Stomach (tissue), 9 donors: Measurements from ENCODE around the gene SULT2B1. TPM values are rescaled to one million over a fixed set of nuclear protein-coding genes. Genes with fewer than 3 reads are reported as not detected.
"Not testable (repeated sequence)": the region's sequence is repeated elsewhere in the genome, so short reads cannot be mapped to it uniquely, and the experiment has no call there.

Experiments used
- DNase-seq, 2 donors: peaks; one replicate each; pipeline versions ENCODE4 v3.0.0 to v3.0.0-alpha.2; 2013 to 2019
- H3K27ac ChIP-seq, 5 donors: fragments of 200-600 bp in 4 of 5; sonication (generic) in 4 of 5; one replicate each; pipeline ENCODE4 v1.5.1; 2013 to 2019; ENCODE audit warnings: mild to moderate bottlenecking in 1 of 5, moderate library complexity in 1 of 5
- H3K27me3 ChIP-seq, 3 donors: fragments of 200-600 bp; sonication (generic); one replicate each; pipeline ENCODE4 v1.5.1; 2017 to 2019; ENCODE audit warnings: mixed run types in 1 of 3
- H3K36me3 ChIP-seq, 4 donors: fragments of 200-600 bp; sonication (generic); 1 replicate in 3 of 4; 2 replicates in 1 of 4; pipeline ENCODE4 v1.5.1; 2016 to 2019
- H3K4me1 ChIP-seq, 4 donors: fragments of 200-600 bp; sonication (generic); one replicate each; pipeline ENCODE4 v1.5.1; 2016 to 2019
- H3K4me3 ChIP-seq, 4 donors: fragments of 200-600 bp; sonication (generic) in 3 of 4; one replicate each; pipeline ENCODE4 v1.5.1; 2016 to 2019; ENCODE audit warnings: mild to moderate bottlenecking in 1 of 4
- H3K9me3 ChIP-seq, 4 donors: fragments of 200-600 bp; sonication (generic); one replicate each; pipeline ENCODE4 v1.5.1; 2016 to 2019
- EP300 ChIP-seq: sonication (generic); formaldehyde crosslinking; IDR thresholded peaks from one replicate; pipeline ENCODE4 v1.6.1; 2017; ENCODE audit warnings: antibody characterized with exemption
- POLR2A ChIP-seq, 4 donors: fragments of 450-650 bp; IDR thresholded peaks; one replicate each; pipeline ENCODE4 v1.6.1; 2016; ENCODE audit warnings: antibody characterized with exemption in 4 of 4, control low read depth in 2 of 4, mild to moderate bottlenecking in 1 of 4, moderate library complexity in 1 of 4
- POLR2AphosphoS5 ChIP-seq, 3 donors: sonication (generic); formaldehyde crosslinking; IDR thresholded peaks; one replicate each; pipeline ENCODE4 v1.6.1; 2016; ENCODE audit warnings: antibody characterized with exemption in 3 of 3
- WGBS, 5 donors: extraction: QIAGEN DNeasy Blood & Tissue Kit in 3 of 5; methylation state at CpG; one replicate each; pipeline versions ENCODE4 v1.1.5 to v1.1.7; 2013 to 2018; 5-methylcytosine and 5-hydroxymethylcytosine counted together
- intact Hi-C: fragments of 100-400 bp; cut with DNase I; formaldehyde crosslinking; loops from one replicate; pipeline ENCODE4 v1.15.1; 2023; ENCODE audit warnings: low total_unique reads
- polyA plus RNA-seq, 3 donors: library from polyadenylated mRNA; stranded (reverse); fragments of 200-250 nt; gene quantifications; one replicate each; pipeline ENCODE4 v1.2.3, GENCODE V29; 2013
- total RNA-seq, 5 donors: library from RNA; depleted of rRNA; stranded (reverse); fragments of >200 nt; gene quantifications; one replicate each; pipeline versions ENCODE4 v1.1.0 to v1.2.3, GENCODE V29; 2014 to 2016
- TF ChIP-seq, protein P1 (sequence below), 7 experiments: fragments of 450-650 bp in 4 of 7; fragments of 200-600 bp in 3 of 7; sonication (generic) in 3 of 7; IDR thresholded peaks; one replicate each; pipeline ENCODE4 v1.5.1; 2016 to 2019; ENCODE audit warnings: antibody characterized with exemption in 7 of 7, control low read depth in 2 of 7, mild to moderate bottlenecking in 1 of 7
- donor health status: healthy with polysubstance abuse.
- donor health status: Bipolar disorder and iron deficiency.
- donor health status: healthy.

The SULT2B1 gene
- total and polyA plus RNA-seq, 8 donors = 2.0 to 46.8 (median 3.1) TPM; not detected in 3

DNA sequence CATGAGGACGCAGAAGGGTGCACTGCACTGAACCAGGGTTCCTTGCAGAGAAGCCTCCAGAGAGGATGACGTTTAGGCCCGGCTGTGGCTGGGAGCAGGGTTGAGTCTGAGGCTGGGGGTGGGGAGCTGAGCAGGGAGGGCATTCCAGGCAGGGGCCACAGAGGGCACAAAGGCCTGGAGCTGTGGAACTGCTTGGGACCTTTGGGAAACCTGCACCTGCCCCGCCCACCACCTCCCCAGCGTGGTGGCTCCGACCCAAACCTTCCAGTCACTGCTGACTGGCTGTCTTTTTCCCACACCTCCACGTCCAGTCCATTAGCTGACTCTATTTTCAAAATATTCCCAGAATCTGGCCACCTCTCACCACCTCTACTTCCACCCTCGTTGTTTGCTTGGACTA lies 35.4 kb upstream of the SULT2B1 start:
- TF ChIP-seq EP300 = no peak
- no peak for TF ChIP-seq POLR2A (IDR thresholded peaks at IDR 0.05)
- TF ChIP-seq POLR2AphosphoS5 (IDR thresholded peaks at IDR 0.05) = no peak
- TF ChIP-seq, protein P1, sequence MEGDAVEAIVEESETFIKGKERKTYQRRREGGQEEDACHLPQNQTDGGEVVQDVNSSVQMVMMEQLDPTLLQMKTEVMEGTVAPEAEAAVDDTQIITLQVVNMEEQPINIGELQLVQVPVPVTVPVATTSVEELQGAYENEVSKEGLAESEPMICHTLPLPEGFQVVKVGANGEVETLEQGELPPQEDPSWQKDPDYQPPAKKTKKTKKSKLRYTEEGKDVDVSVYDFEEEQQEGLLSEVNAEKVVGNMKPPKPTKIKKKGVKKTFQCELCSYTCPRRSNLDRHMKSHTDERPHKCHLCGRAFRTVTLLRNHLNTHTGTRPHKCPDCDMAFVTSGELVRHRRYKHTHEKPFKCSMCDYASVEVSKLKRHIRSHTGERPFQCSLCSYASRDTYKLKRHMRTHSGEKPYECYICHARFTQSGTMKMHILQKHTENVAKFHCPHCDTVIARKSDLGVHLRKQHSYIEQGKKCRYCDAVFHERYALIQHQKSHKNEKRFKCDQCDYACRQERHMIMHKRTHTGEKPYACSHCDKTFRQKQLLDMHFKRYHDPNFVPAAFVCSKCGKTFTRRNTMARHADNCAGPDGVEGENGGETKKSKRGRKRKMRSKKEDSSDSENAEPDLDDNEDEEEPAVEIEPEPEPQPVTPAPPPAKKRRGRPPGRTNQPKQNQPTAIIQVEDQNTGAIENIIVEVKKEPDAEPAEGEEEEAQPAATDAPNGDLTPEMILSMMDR (IDR thresholded peaks at IDR 0.05) = no peak
- H3K36me3 ChIP-seq = no peaks in the 10 kb centered on the region
- H3K4me3 ChIP-seq = no peak overlapping the region
- peaks cover 12 to 26% (median 17%) of the 10 kb centered on the region in 4 donors for H3K4me1 ChIP-seq
- no peaks in the 10 kb centered on the region for H3K9me3 ChIP-seq
- DNase-seq = no peak
- H3K27ac ChIP-seq = no peak overlapping the region
- peaks cover 12 to 24% (median 21%) of the 10 kb centered on the region in 3 donors for H3K27me3 ChIP-seq
- 52 to 65% (median 57%) methylated on average over 6 to 8 of the region's 8 CpGs for WGBS, 5 donors
- intact Hi-C loops = no loop called here

DNA sequence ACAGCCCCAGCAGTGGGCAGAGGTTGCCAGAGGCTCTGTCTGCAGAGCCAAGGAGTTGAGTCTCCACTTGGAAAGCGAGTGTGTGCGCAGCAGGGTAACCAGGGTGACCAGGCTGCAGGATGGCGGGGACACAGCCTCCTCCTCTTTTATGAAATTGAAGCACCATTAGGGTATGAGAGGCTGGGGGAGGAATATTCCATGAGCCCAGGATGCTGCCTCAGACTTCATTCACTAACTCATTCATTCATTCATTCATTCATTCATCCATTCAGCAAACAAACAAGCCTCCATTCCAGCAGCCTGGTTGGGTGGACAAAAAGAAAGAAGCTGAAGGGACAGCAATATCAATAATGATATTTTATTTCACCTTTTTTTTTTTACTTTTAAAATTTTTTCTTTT lies 33.8 kb upstream of the SULT2B1 start:
- H3K27ac ChIP-seq = no peak overlapping the region
- no peak for DNase-seq
- 65 to 97% (median 83%) methylated on average over 3 of the region's 3 CpGs for WGBS, 5 donors
- no peak overlapping the region for H3K4me3 ChIP-seq
- peaks cover 8 to 11% (median 10%) of the 10 kb centered on the region in 4 donors for H3K4me1 ChIP-seq
- H3K9me3 ChIP-seq = no peaks in the 10 kb centered on the region
- no peak for TF ChIP-seq POLR2AphosphoS5 (IDR thresholded peaks at IDR 0.05)
- intact Hi-C loops = no loop called here
- H3K36me3 ChIP-seq = no peaks in the 10 kb centered on the region
- peaks cover 3 to 8% (median 7%) of the 10 kb centered on the region in 3 donors for H3K27me3 ChIP-seq

DNA sequence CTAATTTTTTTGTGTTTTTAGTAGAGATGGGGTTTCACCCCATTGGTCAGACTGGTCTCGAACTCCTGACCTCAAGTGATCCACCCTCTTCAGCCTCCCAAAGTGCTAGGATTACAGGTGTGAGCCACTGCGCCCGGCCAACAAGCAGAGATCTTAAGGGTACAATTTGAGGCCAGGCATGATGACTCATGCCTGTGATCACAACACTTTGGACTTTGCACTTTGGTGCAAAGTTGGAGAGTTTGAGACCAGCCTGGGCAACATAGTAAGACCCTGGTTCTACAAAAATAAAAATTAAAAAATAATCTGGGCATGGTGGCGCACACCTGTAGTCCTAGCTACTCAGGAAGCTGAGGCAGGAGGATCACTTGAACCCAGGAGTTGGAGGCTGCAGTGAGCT lies 32.5 kb upstream of the SULT2B1 start:
- H3K4me1 ChIP-seq = not testable (repeated sequence)

DNA sequence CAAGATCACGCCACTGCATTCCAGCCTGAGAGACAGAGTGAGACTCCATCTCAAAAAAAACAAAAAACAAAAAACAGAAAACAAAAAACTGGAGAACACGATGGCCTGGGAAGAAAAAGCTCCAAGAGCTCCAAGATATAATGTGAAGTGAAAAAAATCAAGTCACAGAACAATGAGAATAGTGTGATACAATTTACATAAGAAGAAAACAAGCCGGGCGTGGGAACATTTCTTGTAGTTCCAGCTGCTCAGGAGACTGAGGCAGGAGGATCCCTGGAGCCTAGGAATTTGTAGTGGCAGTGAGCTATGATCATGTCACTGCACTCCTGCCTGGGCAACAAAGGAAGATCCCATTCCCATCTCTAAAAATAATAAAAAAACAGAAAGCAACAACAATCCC lies 31.8 kb upstream of the SULT2B1 start:
- TF ChIP-seq, protein P1 (IDR thresholded peaks at IDR 0.05) = no peak
- TF ChIP-seq POLR2AphosphoS5 (IDR thresholded peaks at IDR 0.05) = no peak
- TF ChIP-seq EP300 = no peak
- 51 to 67% (median 62%) methylated on average over 4 of the region's 4 CpGs for WGBS, 5 donors
- intact Hi-C loops = no loop called here
- DNase-seq = no peak
- H3K27ac ChIP-seq = no peak overlapping the region
- H3K36me3 ChIP-seq = no peaks in the 10 kb centered on the region
- H3K27me3 ChIP-seq = no peaks in the 10 kb centered on the region
- peaks cover 5 to 14% (median 12%) of the 10 kb centered on the region in 4 donors for H3K9me3 ChIP-seq
- no peaks in the 10 kb centered on the region for H3K4me1 ChIP-seq
- no peak overlapping the region for H3K4me3 ChIP-seq

More for the DNA sequence above, 32.5 kb upstream of the SULT2B1 start:
- H3K27ac ChIP-seq, H3K36me3 ChIP-seq, H3K27me3 ChIP-seq, intact Hi-C loops, H3K4me3 ChIP-seq, DNase-seq, H3K9me3 ChIP-seq: not testable (repeated sequence)
- WGBS, 5 donors = 75 to 86% (median 81%) methylated on average over 4 of the region's 4 CpGs

DNA sequence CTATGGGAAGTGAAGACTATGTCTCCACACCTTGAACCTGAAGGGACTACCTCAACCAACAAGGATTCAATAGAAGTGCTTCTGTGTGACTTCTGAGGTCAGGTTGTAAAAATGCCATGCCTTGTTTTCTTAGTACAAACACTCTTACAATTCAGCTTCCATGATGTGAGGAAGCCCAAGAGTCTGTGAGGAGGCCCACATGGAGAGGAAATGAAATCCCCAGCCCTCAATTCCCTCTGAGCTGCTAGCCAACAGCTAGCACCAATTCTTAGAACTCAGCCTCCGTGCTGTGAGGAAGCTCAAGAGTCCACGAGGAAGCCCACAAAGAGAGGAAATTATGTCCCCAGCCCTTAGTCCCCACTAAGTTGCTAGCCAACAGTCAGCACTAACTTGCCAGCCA lies 27.8 kb upstream of the SULT2B1 start:
- TF ChIP-seq, protein P1 (IDR thresholded peaks at IDR 0.05) = no peak
- no peak for TF ChIP-seq POLR2A (IDR thresholded peaks at IDR 0.05)
- Histone ChIP-seq H3K9me3 (peaks cover 23 to 49% (median 37%) of the 10 kb centered on the region in 4 donors), H3K4me1 (no peaks in the 10 kb centered on the region), H3K4me3 (no peak overlapping the region), H3K27me3 (no peaks in the 10 kb centered on the region), H3K36me3 (no peaks in the 10 kb centered on the region), H3K27ac (no peak overlapping the region)
- DNase-seq = no peak
- intact Hi-C loops = no loop called here
- WGBS, 5 donors = 78 to 94% (median 85%) methylated on average over 2 of the region's 2 CpGs
